K562 (cell line): ENCODE data around the gene HOXB4. TPM values are rescaled to one million over a fixed set of nuclear protein-coding genes. Genes with fewer than 3 reads are reported as not detected.

Experiments used
- CXXC5 ChIP-seq: fragments of 250-450 bp; sonication (Bioruptor Pico); IDR thresholded peaks from 2 replicates; pipeline ENCODE4 v1.8.0; 2022; ENCODE audit warnings: inconsistent platforms, mild to moderate bottlenecking, moderate library complexity
- FOXA3 ChIP-seq, 2 experiments: fragments of 450-650 bp in 1 of 2; sonication (generic) in 1 of 2; formaldehyde crosslinking; IDR thresholded peaks in 1 of 2; conservative IDR thresholded peaks in 1 of 2; 2 replicates each; pipeline versions ENCODE4 v1.4.0 to v1.8.0; 2020 to 2022; ENCODE audit warnings: mild to moderate bottlenecking in 2 of 2, missing genetic modification reagents in 1 of 2
- PML ChIP-seq: IDR thresholded peaks from 2 replicates; pipeline ENCODE4 v1.6.1; 2012; ENCODE audit warnings: low read length, inconsistent platforms
- POLR2B ChIP-seq: fragments of 450-650 bp; IDR thresholded peaks from 2 replicates; pipeline ENCODE4 v1.6.1; 2018; ENCODE audit warnings: low read depth; ENCODE audit not compliant: partially characterized antibody
- PURB ChIP-seq: sonication (generic); formaldehyde crosslinking; IDR thresholded peaks from 2 replicates; pipeline ENCODE4 v1.9.0; 2021; ENCODE audit warnings: low read depth, mild to moderate bottlenecking, missing genetic modification reagents
- RBBP5 ChIP-seq: fragments of 200-600 bp; sonication (generic); IDR thresholded peaks from 2 replicates; pipeline ENCODE4 v1.6.1; 2012; ENCODE audit warnings: borderline replicate concordance, mild to moderate bottlenecking, low read length, control low read depth, inconsistent platforms; ENCODE audit not compliant: insufficient read depth, poor library complexity, severe bottlenecking
- RBM22 ChIP-seq: fragments of 200-400 bp; formaldehyde crosslinking; IDR thresholded peaks from 2 replicates; pipeline ENCODE4 v1.6.1; 2018; ENCODE audit warnings: low read length, low read depth; ENCODE audit not compliant: poor library complexity, severe bottlenecking
- SAFB2 ChIP-seq: fragments of 200-400 bp; formaldehyde crosslinking; IDR thresholded peaks from 2 replicates; pipeline ENCODE4 v1.6.1; 2018; ENCODE audit warnings: borderline replicate concordance, low read length, low read depth, moderate library complexity; ENCODE audit not compliant: severe bottlenecking
- SAP30 ChIP-seq: fragments of 200-600 bp; sonication (generic); IDR thresholded peaks from 2 replicates; pipeline ENCODE4 v1.6.1; 2012; ENCODE audit warnings: borderline replicate concordance, low read depth, mild to moderate bottlenecking, moderate library complexity, low read length, control low read depth, inconsistent platforms; ENCODE audit not compliant: insufficient read depth, poor library complexity, severe bottlenecking
- SUPT5H ChIP-seq: fragments of 450-650 bp; IDR thresholded peaks from 2 replicates; pipeline ENCODE4 v1.6.1; 2016
- U2AF2 ChIP-seq: fragments of 200-400 bp; formaldehyde crosslinking; optimal IDR thresholded peaks from 2 replicates; pipeline ENCODE3; 2017; ENCODE audit warnings: low read depth, mild to moderate bottlenecking, low read length
- XRCC4 ChIP-seq: IDR thresholded peaks from one replicate; pipeline ENCODE4 v1.6.1; 2011; ENCODE audit not compliant: insufficient read depth, insufficient read length; ENCODE audit errors: extremely low read depth
- polyA plus RNA-seq, 8 experiments: library from polyadenylated mRNA; depleted of rRNA in 4 of 8; stranded (reverse) in 5 of 8; unstranded in 3 of 8; fragments of >200 nt; fragmentation: Nextera tagmentation in 2 of 8; fragmentation: Illumina TruSeq in 1 of 8; extraction: Ambion mirVana in 2 of 8; extraction: Trizol in 1 of 8; gene quantifications; 2 replicates each; pipeline versions ENCODE4 v1.2.1 to v1.2.3, GENCODE V29; 2011 to 2014; ENCODE audit warnings: inconsistent platforms in 1 of 8, missing spikeins in 1 of 8
- total RNA-seq, 7 experiments: library from RNA; depleted of rRNA in 6 of 7; stranded (reverse); fragments of >200 nt in 6 of 7; fragmentation: Illumina TruSeq in 2 of 7; extraction: Trizol in 2 of 7; gene quantifications; 2 replicates each; pipeline versions ENCODE4 v1.2.1 to v1.2.3, GENCODE V29; 2011 to 2021; ENCODE audit warnings: low replicate concordance in 1 of 7
- TF ChIP-seq, protein P1 (sequence below): fragments of 250-450 bp; sonication (Bioruptor Pico); IDR thresholded peaks from 2 replicates; pipeline ENCODE4 v1.5.0; 2021
- TF ChIP-seq, protein P2 (sequence below): fragments of 200-400 bp; formaldehyde crosslinking; IDR thresholded peaks from 2 replicates; pipeline ENCODE4 v1.6.1; 2017; ENCODE audit warnings: mild to moderate bottlenecking, low read depth, low read length, moderate library complexity
- TF ChIP-seq, protein P3 (sequence below), 2 experiments: fragments of 450-650 bp; IDR thresholded peaks; 2 replicates each; pipeline ENCODE4 v1.6.1; 2016
- TF ChIP-seq, protein P4 (sequence below): fragments of 250-450 bp; sonication (Bioruptor Pico); IDR thresholded peaks from 2 replicates; pipeline ENCODE4 v1.5.0; 2020; ENCODE audit warnings: mild to moderate bottlenecking, borderline replicate concordance
- TF ChIP-seq, protein P5 (sequence below), 2 experiments: fragments of 450-650 bp; conservative IDR thresholded peaks; 2 replicates each; pipeline ENCODE4 v1.6.1; 2017; ENCODE audit warnings: mild to moderate bottlenecking in 2 of 2, moderate library complexity in 2 of 2

Gene HOXB4
- total and polyA plus RNA-seq, 9 of the 15 experiments (the other 6 are each of a cell fraction or from before 2014, with no cell fraction given): 1.6 to 34.9 (median 14.9) TPM

DNA sequence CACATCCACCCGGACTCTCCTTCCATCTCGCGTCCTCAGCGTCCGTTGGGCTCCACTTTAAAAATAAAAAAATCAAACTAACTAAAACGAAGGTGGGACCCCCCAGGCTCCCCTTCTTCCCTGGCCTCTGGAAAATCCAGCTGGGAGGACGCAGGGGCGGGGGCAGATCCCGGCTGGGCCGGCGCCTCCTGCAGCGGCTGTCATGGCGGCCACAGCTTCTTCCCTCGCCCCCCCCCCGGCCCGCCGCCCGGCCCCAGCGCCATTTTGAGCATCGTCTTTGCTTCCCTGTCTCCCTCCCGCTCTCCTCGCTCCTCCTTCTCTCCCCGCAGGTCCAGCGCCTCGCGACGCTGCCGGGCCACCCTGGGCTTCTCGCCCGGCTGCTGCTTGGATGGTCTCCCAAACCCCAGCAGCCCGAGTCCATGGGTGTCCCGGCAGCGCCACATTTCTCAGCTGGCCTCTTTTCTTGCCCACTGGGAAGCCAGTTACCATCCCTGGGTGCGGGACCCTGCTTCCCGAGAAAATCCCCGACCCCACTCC, 36.5 kb downstream of the HOXB4 start (continued):
- TF ChIP-seq, protein P1, sequence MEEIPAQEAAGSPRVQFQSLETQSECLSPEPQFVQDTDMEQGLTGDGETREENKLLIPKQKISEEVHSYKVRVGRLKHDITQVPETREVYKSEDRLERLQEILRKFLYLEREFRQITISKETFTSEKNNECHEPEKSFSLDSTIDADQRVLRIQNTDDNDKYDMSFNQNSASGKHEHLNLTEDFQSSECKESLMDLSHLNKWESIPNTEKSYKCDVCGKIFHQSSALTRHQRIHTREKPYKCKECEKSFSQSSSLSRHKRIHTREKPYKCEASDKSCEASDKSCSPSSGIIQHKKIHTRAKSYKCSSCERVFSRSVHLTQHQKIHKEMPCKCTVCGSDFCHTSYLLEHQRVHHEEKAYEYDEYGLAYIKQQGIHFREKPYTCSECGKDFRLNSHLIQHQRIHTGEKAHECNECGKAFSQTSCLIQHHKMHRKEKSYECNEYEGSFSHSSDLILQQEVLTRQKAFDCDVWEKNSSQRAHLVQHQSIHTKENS (CRISPR knock-in tag): no peak
- TF ChIP-seq FOXA3 (CRISPR knock-in tag; conservative IDR thresholded peaks at IDR 0.05 in 1 of 2, IDR thresholded peaks at IDR 0.05 in 1 of 2): 0 out of 4 replicates have a peak, but pooled peaks of 1 of the 2 experiments have one; percentile 17
- peak; percentile 66; the same call in 1 of the 2 replicates for TF ChIP-seq SUPT5H
- TF ChIP-seq PML: 0 out of 2 replicates have a peak, but pooled peaks have one; percentile 21
- no peak for TF ChIP-seq PURB (CRISPR knock-in tag)
- TF ChIP-seq, protein P2, sequence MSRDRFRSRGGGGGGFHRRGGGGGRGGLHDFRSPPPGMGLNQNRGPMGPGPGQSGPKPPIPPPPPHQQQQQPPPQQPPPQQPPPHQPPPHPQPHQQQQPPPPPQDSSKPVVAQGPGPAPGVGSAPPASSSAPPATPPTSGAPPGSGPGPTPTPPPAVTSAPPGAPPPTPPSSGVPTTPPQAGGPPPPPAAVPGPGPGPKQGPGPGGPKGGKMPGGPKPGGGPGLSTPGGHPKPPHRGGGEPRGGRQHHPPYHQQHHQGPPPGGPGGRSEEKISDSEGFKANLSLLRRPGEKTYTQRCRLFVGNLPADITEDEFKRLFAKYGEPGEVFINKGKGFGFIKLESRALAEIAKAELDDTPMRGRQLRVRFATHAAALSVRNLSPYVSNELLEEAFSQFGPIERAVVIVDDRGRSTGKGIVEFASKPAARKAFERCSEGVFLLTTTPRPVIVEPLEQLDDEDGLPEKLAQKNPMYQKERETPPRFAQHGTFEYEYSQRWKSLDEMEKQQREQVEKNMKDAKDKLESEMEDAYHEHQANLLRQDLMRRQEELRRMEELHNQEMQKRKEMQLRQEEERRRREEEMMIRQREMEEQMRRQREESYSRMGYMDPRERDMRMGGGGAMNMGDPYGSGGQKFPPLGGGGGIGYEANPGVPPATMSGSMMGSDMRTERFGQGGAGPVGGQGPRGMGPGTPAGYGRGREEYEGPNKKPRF: no peak
- peak; percentile 34 for TF ChIP-seq RBM22
- no peak for TF ChIP-seq U2AF2
- TF ChIP-seq, protein P3, sequence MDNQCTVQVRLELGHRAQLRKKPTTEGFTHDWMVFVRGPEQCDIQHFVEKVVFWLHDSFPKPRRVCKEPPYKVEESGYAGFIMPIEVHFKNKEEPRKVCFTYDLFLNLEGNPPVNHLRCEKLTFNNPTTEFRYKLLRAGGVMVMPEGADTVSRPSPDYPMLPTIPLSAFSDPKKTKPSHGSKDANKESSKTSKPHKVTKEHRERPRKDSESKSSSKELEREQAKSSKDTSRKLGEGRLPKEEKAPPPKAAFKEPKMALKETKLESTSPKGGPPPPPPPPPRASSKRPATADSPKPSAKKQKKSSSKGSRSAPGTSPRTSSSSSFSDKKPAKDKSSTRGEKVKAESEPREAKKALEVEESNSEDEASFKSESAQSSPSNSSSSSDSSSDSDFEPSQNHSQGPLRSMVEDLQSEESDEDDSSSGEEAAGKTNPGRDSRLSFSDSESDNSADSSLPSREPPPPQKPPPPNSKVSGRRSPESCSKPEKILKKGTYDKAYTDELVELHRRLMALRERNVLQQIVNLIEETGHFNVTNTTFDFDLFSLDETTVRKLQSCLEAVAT (IDR thresholded peaks at IDR 0.05): peak; percentile 18 to 82; a peak in 3 of 4 replicates
- peak; percentile 54 for TF ChIP-seq CXXC5
- peak; percentile 79 for TF ChIP-seq RBBP5
- TF ChIP-seq XRCC4: no peak
- TF ChIP-seq, protein P4, sequence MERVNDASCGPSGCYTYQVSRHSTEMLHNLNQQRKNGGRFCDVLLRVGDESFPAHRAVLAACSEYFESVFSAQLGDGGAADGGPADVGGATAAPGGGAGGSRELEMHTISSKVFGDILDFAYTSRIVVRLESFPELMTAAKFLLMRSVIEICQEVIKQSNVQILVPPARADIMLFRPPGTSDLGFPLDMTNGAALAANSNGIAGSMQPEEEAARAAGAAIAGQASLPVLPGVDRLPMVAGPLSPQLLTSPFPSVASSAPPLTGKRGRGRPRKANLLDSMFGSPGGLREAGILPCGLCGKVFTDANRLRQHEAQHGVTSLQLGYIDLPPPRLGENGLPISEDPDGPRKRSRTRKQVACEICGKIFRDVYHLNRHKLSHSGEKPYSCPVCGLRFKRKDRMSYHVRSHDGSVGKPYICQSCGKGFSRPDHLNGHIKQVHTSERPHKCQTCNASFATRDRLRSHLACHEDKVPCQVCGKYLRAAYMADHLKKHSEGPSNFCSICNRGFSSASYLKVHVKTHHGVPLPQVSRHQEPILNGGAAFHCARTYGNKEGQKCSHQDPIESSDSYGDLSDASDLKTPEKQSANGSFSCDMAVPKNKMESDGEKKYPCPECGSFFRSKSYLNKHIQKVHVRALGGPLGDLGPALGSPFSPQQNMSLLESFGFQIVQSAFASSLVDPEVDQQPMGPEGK (CRISPR knock-in tag): 0 out of 2 replicates have a peak, but pooled peaks have one; percentile 13
- TF ChIP-seq, protein P5, sequence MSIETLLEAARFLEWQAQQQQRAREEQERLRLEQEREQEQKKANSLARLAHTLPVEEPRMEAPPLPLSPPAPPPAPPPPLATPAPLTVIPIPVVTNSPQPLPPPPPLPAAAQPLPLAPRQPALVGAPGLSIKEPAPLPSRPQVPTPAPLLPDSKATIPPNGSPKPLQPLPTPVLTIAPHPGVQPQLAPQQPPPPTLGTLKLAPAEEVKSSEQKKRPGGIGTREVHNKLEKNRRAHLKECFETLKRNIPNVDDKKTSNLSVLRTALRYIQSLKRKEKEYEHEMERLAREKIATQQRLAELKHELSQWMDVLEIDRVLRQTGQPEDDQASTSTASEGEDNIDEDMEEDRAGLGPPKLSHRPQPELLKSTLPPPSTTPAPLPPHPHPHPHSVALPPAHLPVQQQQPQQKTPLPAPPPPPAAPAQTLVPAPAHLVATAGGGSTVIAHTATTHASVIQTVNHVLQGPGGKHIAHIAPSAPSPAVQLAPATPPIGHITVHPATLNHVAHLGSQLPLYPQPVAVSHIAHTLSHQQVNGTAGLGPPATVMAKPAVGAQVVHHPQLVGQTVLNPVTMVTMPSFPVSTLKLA (conservative IDR thresholded peaks at IDR 0.05): no peak
- TF ChIP-seq SAFB2: no peak
- no peak for TF ChIP-seq SAP30
- TF ChIP-seq POLR2B: peak; percentile 54
